ENCODE data around the gene FAM174A.

The FAM174A gene

DNA sequence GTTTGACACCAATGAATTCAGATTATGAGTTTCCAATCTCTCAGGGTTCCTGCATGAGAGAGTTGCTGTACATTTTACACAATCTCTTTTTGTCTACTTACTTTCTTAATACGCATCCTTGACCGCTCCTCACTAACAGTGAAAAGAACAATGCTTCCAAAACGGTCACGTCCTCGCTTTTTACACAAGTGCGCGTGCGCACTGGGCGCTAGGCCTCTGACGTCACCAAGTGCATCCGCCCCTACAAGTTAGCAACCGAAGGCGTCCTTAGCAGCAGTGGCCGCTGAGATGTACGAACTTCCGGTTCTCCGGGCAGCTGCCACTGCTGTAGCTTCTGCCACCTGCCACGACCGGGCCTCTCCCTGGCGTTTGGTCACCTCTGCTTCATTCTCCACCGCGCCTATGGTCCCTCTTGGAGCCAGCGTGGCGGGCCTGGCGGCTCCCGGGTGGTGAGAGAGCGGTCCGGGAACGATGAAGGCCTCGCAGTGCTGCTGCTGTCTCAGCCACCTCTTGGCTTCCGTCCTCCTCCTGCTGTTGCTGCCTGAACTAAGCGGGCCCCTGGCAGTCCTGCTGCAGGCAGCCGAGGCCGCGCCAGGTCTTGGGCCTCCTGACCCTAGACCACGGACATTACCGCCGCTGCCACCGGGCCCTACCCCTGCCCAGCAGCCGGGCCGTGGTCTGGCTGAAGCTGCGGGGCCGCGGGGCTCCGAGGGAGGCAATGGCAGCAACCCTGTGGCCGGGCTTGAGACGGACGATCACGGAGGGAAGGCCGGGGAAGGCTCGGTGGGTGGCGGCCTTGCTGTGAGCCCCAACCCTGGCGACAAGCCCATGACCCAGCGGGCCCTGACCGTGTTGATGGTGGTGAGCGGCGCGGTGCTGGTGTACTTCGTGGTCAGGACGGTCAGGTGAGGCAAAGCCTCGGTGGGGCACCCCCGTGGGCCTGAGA lies at the start of gene FAM174A:
FAM174A (plus strand) TSS at position 315 of the 946 bp plus-strand sequence; CDS start at position 472, 157 bp downstream.
- DNase-seq, result peak; percentile 95

GRCh38 chr5:100493996-100494395 lies 41.2 kb upstream of the FAM174A start:
- no peak for DNase-seq

DNA sequence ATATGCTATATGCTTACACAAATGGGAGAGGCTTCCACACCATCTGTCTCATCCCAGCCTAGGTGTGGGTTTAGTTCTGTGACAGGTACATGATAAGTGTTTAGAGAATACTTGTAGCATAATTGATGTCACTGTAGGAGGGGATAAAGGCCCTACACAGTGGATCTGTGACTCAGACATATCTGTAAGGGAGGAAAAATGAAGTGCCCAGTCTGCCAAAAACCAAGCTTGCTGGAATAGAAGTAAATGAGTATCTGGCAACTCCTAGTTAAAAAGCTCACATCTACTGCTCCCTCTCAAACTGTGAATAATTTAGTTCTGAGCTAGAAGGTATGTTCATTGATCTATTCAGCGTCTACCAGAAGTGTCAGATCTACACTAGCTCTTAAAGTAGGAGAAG lies 38.9 kb upstream of the FAM174A start:
- DNase-seq, result no peak

- no peak for DNase-seq
Observed at GRCh38 chr5:100502684-100503083, 32.5 kb upstream of the FAM174A start.

DNA sequence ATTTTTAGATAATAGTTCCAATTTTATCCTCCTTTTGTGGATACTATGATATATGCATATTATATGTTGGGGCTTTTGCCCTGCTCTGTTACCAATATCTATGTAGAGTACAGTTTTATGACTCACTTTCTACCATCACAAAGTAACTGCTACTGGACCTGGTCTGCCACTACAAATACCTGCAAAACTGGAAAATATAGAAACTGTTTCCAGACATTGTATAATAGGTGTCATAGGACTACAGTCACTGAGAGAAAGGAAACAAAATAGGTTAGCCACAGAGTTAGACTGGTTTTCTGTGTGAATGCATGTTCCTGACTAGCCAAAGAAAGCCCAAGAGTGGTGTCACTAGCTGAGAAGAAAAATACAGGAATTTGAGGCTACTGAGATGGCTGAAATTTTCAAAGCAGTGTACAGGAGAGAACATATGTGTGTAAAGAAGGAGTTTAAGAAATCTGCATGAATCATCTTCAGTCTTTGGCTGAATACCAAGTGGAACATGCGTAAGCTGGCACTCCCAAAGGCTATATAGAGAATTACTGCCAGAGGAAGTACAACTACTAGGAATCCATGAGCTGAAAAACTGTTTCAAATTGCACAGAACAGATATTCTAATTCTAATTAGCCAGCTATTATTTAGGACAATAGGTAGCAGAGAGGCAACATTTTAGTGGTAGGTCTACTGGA lies 29.0 kb upstream of the FAM174A start:
- no peak for DNase-seq

DNA sequence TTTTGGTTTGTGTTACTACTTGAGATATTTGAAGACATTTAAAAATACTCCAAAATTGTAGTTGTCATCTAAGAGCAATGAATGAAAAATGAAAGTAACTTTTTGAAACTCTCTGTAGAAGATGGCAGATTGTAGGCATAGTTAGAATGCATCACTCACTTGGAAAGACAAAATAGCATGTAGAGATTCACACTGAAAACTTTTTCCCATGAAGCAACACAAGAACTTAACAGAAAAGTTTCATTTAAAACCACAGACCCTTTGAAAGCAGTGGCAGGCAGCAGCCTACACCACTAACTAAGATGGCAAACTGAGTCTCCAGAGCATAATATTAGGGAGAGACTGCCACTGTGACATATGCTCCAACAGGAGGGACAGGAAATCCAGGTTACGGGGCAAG lies 18.9 kb upstream of the FAM174A start:
- no peak for DNase-seq

DNA sequence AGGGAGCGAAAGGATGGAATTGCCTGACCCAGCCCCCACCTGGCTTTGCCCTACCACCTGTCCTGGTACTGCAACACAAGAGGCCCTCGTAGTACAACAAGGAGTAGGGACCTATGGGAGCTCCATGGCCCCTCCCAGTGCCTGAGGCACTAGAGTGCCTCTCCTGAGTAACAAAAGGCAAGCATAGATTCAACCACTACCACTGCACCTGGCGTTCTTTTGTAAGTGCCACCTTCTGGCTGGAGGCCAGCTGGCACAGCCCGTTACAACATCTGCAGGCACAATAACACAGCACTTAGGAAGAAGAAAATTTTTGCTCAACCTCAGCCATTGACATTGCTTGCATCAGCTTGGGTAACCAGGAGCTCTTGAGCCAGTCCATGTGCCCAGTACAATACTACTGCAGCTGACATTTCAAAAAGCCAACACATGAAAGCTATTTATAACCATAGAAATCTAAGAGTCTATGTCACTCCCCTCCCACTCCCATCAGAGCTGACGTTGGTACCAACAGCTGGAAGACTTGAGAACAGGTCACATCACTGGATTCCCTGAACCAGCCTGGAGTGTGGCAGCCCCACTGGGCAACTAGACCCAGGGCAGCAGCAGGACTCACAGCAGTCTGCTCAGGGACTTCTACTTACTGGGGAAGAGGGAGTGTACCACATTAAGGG lies 17.7 kb upstream of the FAM174A start:
- peak; percentile 97 for DNase-seq

DNA sequence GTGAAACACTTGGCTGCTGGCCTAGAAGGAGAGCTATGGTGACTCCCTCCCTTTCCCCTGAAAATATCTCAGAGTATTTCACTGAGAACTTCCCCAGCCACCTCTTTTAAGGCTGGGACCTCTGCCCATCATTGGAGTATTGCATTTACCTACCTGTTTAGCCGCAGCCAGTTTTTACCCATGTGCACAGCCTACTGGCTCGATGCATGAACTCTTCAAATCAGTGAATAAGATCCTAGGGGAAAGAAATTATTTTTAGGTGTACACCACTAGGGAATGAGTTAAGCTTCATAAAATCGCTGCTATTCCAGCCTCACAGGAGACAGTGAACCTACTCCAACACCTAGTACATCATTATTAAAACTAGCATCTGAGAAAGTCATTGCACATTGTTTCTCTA lies 16.8 kb upstream of the FAM174A start:
- no peak for DNase-seq

GRCh38 chr5:100519075-100519474 lies 16.1 kb upstream of the FAM174A start:
- no peak for DNase-seq

- no peak for DNase-seq
Observed at GRCh38 chr5:100520348-100520747, 14.8 kb upstream of the FAM174A start.

GRCh38 chr5:100537946-100538345 lies 2.8 kb downstream of the FAM174A start:
- no peak for DNase-seq

- no peak for DNase-seq
Observed at GRCh38 chr5:100539519-100539918, 4.3 kb downstream of the FAM174A start.

GRCh38 chr5:100542086-100542485 lies 6.9 kb downstream of the FAM174A start:
- no peak for DNase-seq

DNA sequence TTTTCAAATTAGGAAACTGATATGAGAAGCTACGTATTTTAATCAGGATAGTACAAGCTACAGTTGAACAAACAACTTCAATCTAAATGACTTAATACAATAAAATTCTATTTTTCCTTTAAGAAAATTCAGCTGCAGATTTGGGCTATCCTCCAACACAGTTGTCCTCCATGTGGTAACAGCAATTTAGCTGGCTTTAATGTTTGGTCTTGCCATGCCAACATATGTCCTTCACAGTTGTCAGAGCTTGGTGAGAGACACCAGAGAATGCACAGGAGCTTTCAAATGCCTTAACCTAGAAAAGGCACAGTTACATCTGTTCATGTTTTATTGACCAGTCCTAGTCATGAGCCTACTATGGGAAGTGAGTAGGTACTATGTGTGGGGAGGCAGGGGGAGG lies 10.8 kb downstream of the FAM174A start:
- DNase-seq, result no peak

DNA sequence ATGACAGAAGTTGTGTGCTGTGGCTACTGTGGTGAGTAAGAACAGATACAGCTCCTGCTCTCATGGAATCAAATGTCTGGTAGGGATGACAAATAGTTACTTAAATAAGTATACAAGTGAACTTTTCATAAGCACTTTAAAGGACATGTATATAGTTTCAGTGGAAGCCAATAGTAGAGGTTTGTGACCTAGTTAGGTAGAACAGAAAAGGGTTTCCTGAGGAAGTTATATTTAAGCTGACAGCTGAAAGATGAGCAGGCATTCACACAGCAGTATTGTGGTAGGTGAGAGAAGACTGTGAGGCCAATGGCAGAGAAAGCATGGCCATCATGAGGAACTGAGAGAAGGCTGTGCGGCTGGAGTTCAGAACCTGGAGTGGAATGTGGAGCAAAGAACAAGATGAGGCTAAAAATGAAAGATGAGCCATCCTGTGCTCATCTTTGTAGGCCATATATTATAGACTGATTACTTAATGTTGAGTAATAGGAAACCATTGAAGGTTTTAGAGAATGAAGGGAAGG lies 15.4 kb downstream of the FAM174A start:
- no peak for DNase-seq

DNA sequence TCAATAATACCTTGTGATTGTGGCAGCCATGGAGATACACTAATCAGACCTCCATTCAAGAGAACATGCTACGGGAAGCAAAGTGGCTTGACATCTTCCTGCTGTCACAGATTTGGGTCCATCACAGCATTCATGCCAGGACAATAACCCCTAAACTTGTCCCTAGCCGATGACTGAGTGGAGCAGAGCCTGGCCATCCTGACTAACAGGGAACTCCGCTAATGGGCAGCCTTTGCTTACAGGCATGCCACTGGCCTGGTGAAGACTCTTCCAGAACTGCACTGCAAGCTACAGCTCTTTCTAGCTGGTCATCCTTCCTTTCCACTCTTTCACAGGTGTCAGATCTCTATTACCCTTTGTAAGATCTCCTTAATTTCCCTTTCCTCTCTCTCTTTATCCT lies 16.0 kb downstream of the FAM174A start:
- no peak for DNase-seq

- DNase-seq, result no peak
Observed at GRCh38 chr5:100553209-100553608, 18.0 kb downstream of the FAM174A start.

- no peak for DNase-seq
Observed at GRCh38 chr5:100560860-100561259, 25.7 kb downstream of the FAM174A start.

DNA sequence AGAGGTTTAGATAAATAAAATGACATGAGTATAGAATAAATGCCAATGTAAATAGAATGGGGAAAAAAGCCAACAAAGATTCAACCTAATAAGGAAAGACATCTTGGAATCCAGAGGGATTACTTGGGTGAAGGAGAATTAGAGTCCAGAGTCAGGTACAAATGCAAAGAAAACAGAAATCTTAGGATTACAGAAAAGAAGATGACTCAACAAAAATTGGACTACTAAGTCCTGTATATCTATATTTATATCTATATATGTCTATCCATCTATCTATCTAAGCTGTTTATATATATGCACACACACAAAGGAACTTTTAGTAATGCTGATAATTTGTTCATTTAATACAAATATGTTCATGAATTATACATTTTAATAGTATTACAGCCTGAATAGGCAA lies 27.6 kb downstream of the FAM174A start:
- DNase-seq, result no peak

- no peak for DNase-seq
Observed at GRCh38 chr5:100566382-100567141, 31.4 kb downstream of the FAM174A start.

DNA sequence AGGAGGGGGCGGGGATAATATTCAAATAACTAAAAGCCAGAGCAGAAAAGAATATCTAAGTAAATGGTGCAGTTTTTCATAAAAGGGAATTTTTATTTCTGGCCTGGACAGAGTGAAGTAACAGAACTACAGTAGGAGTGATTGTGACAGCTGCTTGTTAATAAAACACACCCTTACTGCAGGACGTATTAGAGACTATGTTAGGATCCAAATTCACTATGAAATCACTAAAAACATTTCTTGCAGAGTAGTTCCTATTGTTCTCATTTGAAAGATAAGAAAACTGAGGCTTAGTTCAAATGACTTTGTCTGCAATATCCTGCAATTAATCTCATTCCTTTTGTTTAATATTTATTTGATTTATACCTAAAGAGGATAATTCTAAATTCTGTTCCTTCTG lies 39.5 kb downstream of the FAM174A start:
- DNase-seq, result no peak

GRCh38 chr5:100575815-100576214 lies 40.6 kb downstream of the FAM174A start:
- DNase-seq, result no peak
